ENCODE results near the gene BAK1.

Gene BAK1

GRCh38 chr6:33587529-33587928 lies 7.5 kb upstream of the BAK1 start:
- no peaks in the 10 kb centered on the region for H3K36me3 ChIP-seq (ENCODE audit: control insufficient read depth in 4 of 4, insufficient read depth in 4 of 4, low read length in 3 of 4)
- H3K4me1 ChIP-seq (ENCODE audit: control extremely low read depth in 1 of 4, control insufficient read depth in 4 of 4, insufficient read depth in 4 of 4, low read length in 3 of 4): peaks cover 0 to 18% (median 14%) of the 10 kb centered on the region in 4 experiments
- no peak overlapping the region for H3K4me3 ChIP-seq (ENCODE audit: control insufficient read depth in 1 of 7, extremely low read depth in 1 of 7, insufficient read depth in 4 of 7, low read depth in 2 of 7, low read length in 6 of 7)
- 94% methylated on average over 8 of the region's 8 CpGs for WGBS (ENCODE audit: insufficient coverage)
- no peaks in the 10 kb centered on the region for H3K9me3 ChIP-seq (ENCODE audit: control extremely low read depth in 1 of 5, control insufficient read depth in 4 of 5, insufficient read depth in 2 of 5, low read depth in 1 of 5, low read length in 4 of 5)
- H3K27me3 ChIP-seq (replicated peaks in 2 of 5; ENCODE audit: control insufficient read depth in 4 of 5, insufficient read depth in 5 of 5, low read length in 4 of 5): no peaks in the 10 kb centered on the region
- H3K27ac ChIP-seq (ENCODE audit: insufficient read depth in 1 of 2, low read depth in 1 of 2, low read length in 2 of 2, poor library complexity in 1 of 2, severe bottlenecking in 2 of 2): no peak overlapping the region
- POLR2A ChIA-PET: no interaction called here
- CTCF ChIA-PET: interaction anchor here (0.9 to 12.6 kb wide), 19 partner anchors 10 to 184 kb away, joined by 3 to 244 read pairs (median 6); partner anchors contain the start of genes ITPR3 and UQCC2
- DNase-seq: no peak

GRCh38 chr6:33586108-33586640 lies 6.1 kb upstream of the BAK1 start:
- Histone ChIP-seq H3K27ac (ENCODE audit: insufficient read depth in 1 of 2, low read depth in 1 of 2, low read length in 2 of 2, poor library complexity in 1 of 2, severe bottlenecking in 2 of 2) (no peak overlapping the region), H3K4me3 (ENCODE audit: control insufficient read depth in 1 of 7, extremely low read depth in 1 of 7, insufficient read depth in 4 of 7, low read depth in 2 of 7, low read length in 6 of 7) (peak overlapping the region in 2 of 7 experiments; percentile 16 to 33), H3K36me3 (ENCODE audit: control insufficient read depth in 4 of 4, insufficient read depth in 4 of 4, low read length in 3 of 4) (no peaks in the 10 kb centered on the region), H3K9me3 (ENCODE audit: control extremely low read depth in 1 of 5, control insufficient read depth in 4 of 5, insufficient read depth in 2 of 5, low read depth in 1 of 5, low read length in 4 of 5) (no peaks in the 10 kb centered on the region), H3K27me3 (replicated peaks in 2 of 5; ENCODE audit: control insufficient read depth in 4 of 5, insufficient read depth in 5 of 5, low read length in 4 of 5) (no peaks in the 10 kb centered on the region), H3K4me1 (ENCODE audit: control extremely low read depth in 1 of 4, control insufficient read depth in 4 of 4, insufficient read depth in 4 of 4, low read length in 3 of 4) (peaks cover 0 to 18% (median 13%) of the 10 kb centered on the region in 4 experiments)
- WGBS (ENCODE audit: insufficient coverage): 93% methylated on average over 6 of the region's 9 CpGs
- POLR2A ChIA-PET: no interaction called here
- CTCF ChIA-PET: interaction anchor here (0.7 to 12.6 kb wide), 16 partner anchors 9 to 175 kb away, joined by 3 to 244 read pairs (median 8); partner anchors contain the start of genes ITPR3 and UQCC2
- peak in 1 of 3 donors; percentile 23 for DNase-seq

GRCh38 chr6:33585403-33586107 lies 5.5 kb upstream of the BAK1 start:
- no peaks in the 10 kb centered on the region for H3K36me3 ChIP-seq (ENCODE audit: control insufficient read depth in 4 of 4, insufficient read depth in 4 of 4, low read length in 3 of 4)
- H3K4me1 ChIP-seq (ENCODE audit: control extremely low read depth in 1 of 4, control insufficient read depth in 4 of 4, insufficient read depth in 4 of 4, low read length in 3 of 4): peaks cover 0 to 18% (median 13%) of the 10 kb centered on the region in 4 experiments
- H3K4me3 ChIP-seq (ENCODE audit: control insufficient read depth in 1 of 7, extremely low read depth in 1 of 7, insufficient read depth in 4 of 7, low read depth in 2 of 7, low read length in 6 of 7): peak overlapping the region in 2 of 7 experiments; percentile 33 to 64
- POLR2A ChIA-PET: no interaction called here
- WGBS (ENCODE audit: insufficient coverage): 14% methylated on average over 7 of the region's 14 CpGs
- H3K27ac ChIP-seq (ENCODE audit: insufficient read depth in 1 of 2, low read depth in 1 of 2, low read length in 2 of 2, poor library complexity in 1 of 2, severe bottlenecking in 2 of 2): peak overlapping the region in 1 of 2 experiments; percentile 8
- no peaks in the 10 kb centered on the region for H3K27me3 ChIP-seq (replicated peaks in 2 of 5; ENCODE audit: control insufficient read depth in 4 of 5, insufficient read depth in 5 of 5, low read length in 4 of 5)
- CTCF ChIA-PET: interaction anchor here (0.6 to 12.6 kb wide), 21 partner anchors 8 to 190 kb away, joined by 3 to 244 read pairs (median 4); partner anchors contain the start of genes ITPR3 and UQCC2
- DNase-seq: peak; percentile 84 to 90 (median 88)
- no peaks in the 10 kb centered on the region for H3K9me3 ChIP-seq (ENCODE audit: control extremely low read depth in 1 of 5, control insufficient read depth in 4 of 5, insufficient read depth in 2 of 5, low read depth in 1 of 5, low read length in 4 of 5)

GRCh38 chr6:33584700-33585402 lies 4.8 kb upstream of the BAK1 start:
- H3K4me3 ChIP-seq (ENCODE audit: control insufficient read depth in 1 of 7, extremely low read depth in 1 of 7, insufficient read depth in 4 of 7, low read depth in 2 of 7, low read length in 6 of 7): peak overlapping the region in 2 of 7 experiments; percentile 33 to 64
- no peaks in the 10 kb centered on the region for H3K36me3 ChIP-seq (ENCODE audit: control insufficient read depth in 4 of 4, insufficient read depth in 4 of 4, low read length in 3 of 4)
- WGBS (ENCODE audit: insufficient coverage): 92% methylated on average over 9 of the region's 11 CpGs
- H3K27me3 ChIP-seq (replicated peaks in 2 of 5; ENCODE audit: control insufficient read depth in 4 of 5, insufficient read depth in 5 of 5, low read length in 4 of 5): no peaks in the 10 kb centered on the region
- H3K9me3 ChIP-seq (ENCODE audit: control extremely low read depth in 1 of 5, control insufficient read depth in 4 of 5, insufficient read depth in 2 of 5, low read depth in 1 of 5, low read length in 4 of 5): no peaks in the 10 kb centered on the region
- H3K4me1 ChIP-seq (ENCODE audit: control extremely low read depth in 1 of 4, control insufficient read depth in 4 of 4, insufficient read depth in 4 of 4, low read length in 3 of 4): peaks cover 0 to 18% (median 13%) of the 10 kb centered on the region in 4 experiments
- no peak overlapping the region for H3K27ac ChIP-seq (ENCODE audit: insufficient read depth in 1 of 2, low read depth in 1 of 2, low read length in 2 of 2, poor library complexity in 1 of 2, severe bottlenecking in 2 of 2)
- ChIA-PET CTCF (interaction anchor here (0.6 to 12.6 kb wide), 16 partner anchors 9 to 191 kb away, joined by 3 to 244 read pairs (median 4); partner anchors contain the start of genes ITPR3 and UQCC2), POLR2A (no interaction called here)
- DNase-seq: no peak

GRCh38 chr6:33583591-33584155 lies 3.6 kb upstream of the BAK1 start:
- DNase-seq: peak in 1 of 3 donors; percentile 30
- Histone ChIP-seq H3K9me3 (ENCODE audit: control extremely low read depth in 1 of 5, control insufficient read depth in 4 of 5, insufficient read depth in 2 of 5, low read depth in 1 of 5, low read length in 4 of 5) (no peaks in the 10 kb centered on the region), H3K27ac (ENCODE audit: insufficient read depth in 1 of 2, low read depth in 1 of 2, low read length in 2 of 2, poor library complexity in 1 of 2, severe bottlenecking in 2 of 2) (no peak overlapping the region), H3K27me3 (replicated peaks in 2 of 5; ENCODE audit: control insufficient read depth in 4 of 5, insufficient read depth in 5 of 5, low read length in 4 of 5) (no peaks in the 10 kb centered on the region), H3K36me3 (ENCODE audit: control insufficient read depth in 4 of 4, insufficient read depth in 4 of 4, low read length in 3 of 4) (no peaks in the 10 kb centered on the region), H3K4me1 (ENCODE audit: control extremely low read depth in 1 of 4, control insufficient read depth in 4 of 4, insufficient read depth in 4 of 4, low read length in 3 of 4) (peaks cover 0 to 28% (median 22%) of the 10 kb centered on the region in 4 experiments), H3K4me3 (ENCODE audit: control insufficient read depth in 1 of 7, extremely low read depth in 1 of 7, insufficient read depth in 4 of 7, low read depth in 2 of 7, low read length in 6 of 7) (no peak overlapping the region)
- WGBS (ENCODE audit: insufficient coverage): 95% methylated on average over 8 of the region's 8 CpGs
- ChIA-PET CTCF (interaction anchor here (7.6 to 12.6 kb wide), 2 partner anchors 49 to 122 kb away, joined by 58 to 244 read pairs; partner anchors contain the start of gene UQCC2), POLR2A (no interaction called here)

GRCh38 chr6:33581186-33581585 lies 1.1 kb upstream of the BAK1 start:
- no peak overlapping the region for H3K27ac ChIP-seq (ENCODE audit: insufficient read depth in 1 of 2, low read depth in 1 of 2, low read length in 2 of 2, poor library complexity in 1 of 2, severe bottlenecking in 2 of 2)
- peaks cover 0 to 51% (median 44%) of the 10 kb centered on the region in 4 experiments for H3K4me1 ChIP-seq (ENCODE audit: control extremely low read depth in 1 of 4, control insufficient read depth in 4 of 4, insufficient read depth in 4 of 4, low read length in 3 of 4)
- H3K36me3 ChIP-seq (ENCODE audit: control insufficient read depth in 4 of 4, insufficient read depth in 4 of 4, low read length in 3 of 4): peaks cover 0 to 17% (median 2%) of the 10 kb centered on the region in 4 experiments
- H3K9me3 ChIP-seq (ENCODE audit: control extremely low read depth in 1 of 5, control insufficient read depth in 4 of 5, insufficient read depth in 2 of 5, low read depth in 1 of 5, low read length in 4 of 5): no peaks in the 10 kb centered on the region
- POLR2A ChIA-PET: no interaction called here
- CTCF ChIA-PET: interaction anchor here (1.0 to 12.6 kb wide), 4 partner anchors 9 to 187 kb away, joined by 3 to 244 read pairs (median 6); partner anchors contain the start of gene UQCC2
- H3K27me3 ChIP-seq (replicated peaks in 2 of 5; ENCODE audit: control insufficient read depth in 4 of 5, insufficient read depth in 5 of 5, low read length in 4 of 5): no peaks in the 10 kb centered on the region
- no peak for DNase-seq
- WGBS (ENCODE audit: insufficient coverage): 95% methylated on average over 4 of the region's 5 CpGs
- H3K4me3 ChIP-seq (ENCODE audit: control insufficient read depth in 1 of 7, extremely low read depth in 1 of 7, insufficient read depth in 4 of 7, low read depth in 2 of 7, low read length in 6 of 7): no peak overlapping the region

Data from common myeloid progenitor, CD34-positive (primary cell).